ENCODE data around the gene WIZ.

GRCh38 chr19:15418231-15418578, 31.6 kb downstream of the WIZ start:
- TF ChIP-seq CTCF (IDR thresholded peaks at IDR 0.05 in 8 of 11, conservative IDR thresholded peaks at IDR 0.05 in 3 of 11) (no peak), POLR2AphosphoS5 (IDR thresholded peaks at IDR 0.05) (no peak)

Data from spleen (tissue), 7 donors.